ENCODE results near the gene TLCD1.
"Not testable (repeated sequence)": the region's sequence is repeated elsewhere in the genome, so short reads cannot be mapped to it uniquely, and the experiment has no call there.

The TLCD1 gene

GRCh38 chr17:28723159-28723835 lies 2.7 kb downstream of the TLCD1 start:
- H3K9ac ChIP-seq = no peak overlapping the region; the same call in 1 of the 2 replicates
- peak overlapping the region; percentile 72; the same call in 1 of the 2 replicates for H3K4me2 ChIP-seq
- no peak for TF ChIP-seq CTCF (conservative IDR thresholded peaks at IDR 0.05; ENCODE audit: low read depth, low read length)
- peaks cover 25% of the 10 kb centered on the region; the same call in 1 of the 2 replicates for H3K36me3 ChIP-seq (ENCODE audit: insufficient read depth)
- H3K4me3 ChIP-seq (IDR thresholded peaks at IDR 0.05; ENCODE audit: insufficient read depth, low read depth, low read length) = no peak overlapping the region
- H3K27ac ChIP-seq = peak overlapping the region; percentile 74; the same call in 1 of the 2 replicates
- peaks cover 41% of the 10 kb centered on the region for H3K79me2 ChIP-seq (ENCODE audit: insufficient read depth, low read depth)
- no peak overlapping the region for H2AFZ ChIP-seq (ENCODE audit: low read depth)
- H3K4me1 ChIP-seq (ENCODE audit: low read depth, poor library complexity, severe bottlenecking) = peaks cover 60% of the 10 kb centered on the region
- 0 out of 2 replicates have a peak, but pooled peaks cover 5% of the 10 kb centered on the region for H4K20me1 ChIP-seq (ENCODE audit: insufficient read depth)
- no peaks in the 10 kb centered on the region for H3K27me3 ChIP-seq (ENCODE audit: insufficient read depth, low read depth)

- no peak overlapping the region for H2AFZ ChIP-seq (ENCODE audit: low read depth)
- H3K4me3 ChIP-seq (IDR thresholded peaks at IDR 0.05; ENCODE audit: insufficient read depth, low read depth, low read length) = no peak overlapping the region
- 0 out of 2 replicates have a peak, but pooled peaks cover 5% of the 10 kb centered on the region for H4K20me1 ChIP-seq (ENCODE audit: insufficient read depth)
- H3K27ac ChIP-seq = peak overlapping the region; percentile 31; the same call in 1 of the 2 replicates
- H3K36me3 ChIP-seq (ENCODE audit: insufficient read depth) = peaks cover 25% of the 10 kb centered on the region; the same call in 1 of the 2 replicates
- H3K4me1 ChIP-seq (ENCODE audit: low read depth, poor library complexity, severe bottlenecking) = peaks cover 55% of the 10 kb centered on the region
- TF ChIP-seq CTCF (conservative IDR thresholded peaks at IDR 0.05; ENCODE audit: low read depth, low read length) = no peak
- H3K79me2 ChIP-seq (ENCODE audit: insufficient read depth, low read depth) = peaks cover 41% of the 10 kb centered on the region
- H3K27me3 ChIP-seq (ENCODE audit: insufficient read depth, low read depth) = no peaks in the 10 kb centered on the region
- H3K9ac ChIP-seq = no peak overlapping the region; the same call in 1 of the 2 replicates
- H3K4me2 ChIP-seq = peak overlapping the region; percentile 72; the same call in 1 of the 2 replicates
Measured at GRCh38 chr17:28722417-28723158, 3.4 kb downstream of the TLCD1 start.

GRCh38 chr17:28720997-28721329 lies 5.1 kb downstream of the TLCD1 start:
- Histone ChIP-seq H3K9ac (peak overlapping the region; percentile 96), H3K27ac (peak overlapping the region; percentile 90), H3K79me2 (ENCODE audit: insufficient read depth, low read depth) (peaks cover 41% of the 10 kb centered on the region), H3K36me3 (ENCODE audit: insufficient read depth) (peaks cover 25% of the 10 kb centered on the region; the same call in 1 of the 2 replicates), H3K4me2 (peak overlapping the region; percentile 72), H3K4me3 (IDR thresholded peaks at IDR 0.05; ENCODE audit: insufficient read depth, low read depth, low read length) (peak overlapping the region; percentile 65), H3K4me1 (ENCODE audit: low read depth, poor library complexity, severe bottlenecking) (peaks cover 51% of the 10 kb centered on the region)
- TF ChIP-seq CTCF (conservative IDR thresholded peaks at IDR 0.05; ENCODE audit: low read depth, low read length) = 0 out of 2 replicates have a peak, but pooled peaks have one; percentile 29
- not testable (repeated sequence) for H3K27me3 ChIP-seq (ENCODE audit: insufficient read depth, low read depth); H4K20me1 ChIP-seq (ENCODE audit: insufficient read depth); H2AFZ ChIP-seq (ENCODE audit: low read depth)

GRCh38 chr17:28720247-28720996 lies 5.6 kb downstream of the TLCD1 start:
- H3K36me3 ChIP-seq (ENCODE audit: insufficient read depth) = peaks cover 25% of the 10 kb centered on the region; the same call in 1 of the 2 replicates
- H3K79me2 ChIP-seq (ENCODE audit: insufficient read depth, low read depth) = peaks cover 38% of the 10 kb centered on the region

More at GRCh38 chr17:28720247-28720996, 5.6 kb downstream of the TLCD1 start:
- H3K27ac ChIP-seq = peak overlapping the region; percentile 90
- H4K20me1 ChIP-seq (ENCODE audit: insufficient read depth) = 0 out of 2 replicates have a peak, but pooled peaks cover 5% of the 10 kb centered on the region
- no peak; the same call in 1 of the 2 replicates for TF ChIP-seq CTCF (conservative IDR thresholded peaks at IDR 0.05; ENCODE audit: low read depth, low read length)
- H2AFZ ChIP-seq (ENCODE audit: low read depth) = no peak overlapping the region
- H3K4me2 ChIP-seq = peak overlapping the region; percentile 72
- H3K4me1 ChIP-seq (ENCODE audit: low read depth, poor library complexity, severe bottlenecking) = peaks cover 49% of the 10 kb centered on the region
- H3K27me3 ChIP-seq (ENCODE audit: insufficient read depth, low read depth) = peaks cover 13% of the 10 kb centered on the region
- peak overlapping the region; percentile 96 for H3K9ac ChIP-seq
- peak overlapping the region; percentile 65 for H3K4me3 ChIP-seq (IDR thresholded peaks at IDR 0.05; ENCODE audit: insufficient read depth, low read depth, low read length)

All from KMS-11 (cell line).